Ovary (tissue), 9 donors: Measurements from ENCODE around the gene SGCA. TPM values are rescaled to one million over a fixed set of nuclear protein-coding genes. Genes with fewer than 3 reads are reported as not detected.

Source experiments
- DNase-seq, 5 donors: peaks; one replicate each; pipeline ENCODE4 v3.0.0-alpha.2; 2019 to 2020
- H3K27ac ChIP-seq, 2 donors: fragments of 200-600 bp; one replicate each; pipeline versions ENCODE4 v1.5.1 to v1.8.0; 2019 to 2022
- H3K27me3 ChIP-seq: fragments of 200-600 bp; one replicate; pipeline ENCODE4 v1.8.0; 2022
- H3K36me3 ChIP-seq: fragments of 200-600 bp; sonication (generic); one replicate; pipeline ENCODE4 v1.5.1; 2019
- H3K4me1 ChIP-seq: one replicate; pipeline ENCODE4 v1.8.1; 2013; ENCODE audit warnings: mild to moderate bottlenecking, moderate library complexity; ENCODE audit not compliant: insufficient read depth
- H3K4me3 ChIP-seq: fragments of 200-600 bp; sonication (generic); one replicate; pipeline ENCODE4 v1.5.1; 2017
- H3K9me3 ChIP-seq, 2 donors: fragments of 200-600 bp in 1 of 2; sonication (generic) in 1 of 2; one replicate each; pipeline versions ENCODE4 v1.5.1 to v1.8.1; 2013 to 2019; ENCODE audit warnings: mild to moderate bottlenecking in 1 of 2, moderate library complexity in 1 of 2
- CTCF ChIP-seq, 3 donors: fragments of 450-650 bp in 2 of 3; fragments of 200-600 bp in 1 of 3; IDR thresholded peaks; one replicate each; pipeline versions ENCODE4 v1.5.1 to v1.8.0; 2016 to 2022; ENCODE audit warnings: antibody characterized with exemption in 3 of 3, mild to moderate bottlenecking in 1 of 3
- EP300 ChIP-seq: sonication (generic); formaldehyde crosslinking; IDR thresholded peaks from one replicate; pipeline ENCODE4 v1.6.1; 2017; ENCODE audit warnings: antibody characterized with exemption
- POLR2A ChIP-seq: fragments of 450-650 bp; IDR thresholded peaks from one replicate; pipeline ENCODE4 v1.6.1; 2017; ENCODE audit warnings: antibody characterized with exemption, mild to moderate bottlenecking, moderate library complexity
- WGBS, 3 donors: extraction: QIAGEN DNeasy Blood & Tissue Kit in 1 of 3; methylation state at CpG; one replicate each; pipeline versions ENCODE4 v1.1.5 to v1.1.7; 2013 to 2017; 5-methylcytosine and 5-hydroxymethylcytosine counted together
- intact Hi-C, 4 donors: fragments of 100-400 bp; cut with DNase I; formaldehyde crosslinking; loops; one replicate each; pipeline versions ENCODE4 v1.11.0 to v1.15.1; 2022 to 2023
- polyA plus RNA-seq, 2 donors: library from polyadenylated mRNA; stranded (reverse); fragments of 200-250 nt in 1 of 2; fragments of 350-450 nt in 1 of 2; fragmentation: Illumina TruSeq in 1 of 2; extraction: RNeasy Lipid Tissue Mini Kit (QIAGEN cat#74804) in 1 of 2; gene quantifications; one replicate each; pipeline ENCODE4 v1.2.3, GENCODE V29; 2013 to 2014
- total RNA-seq, 7 donors: library from RNA; depleted of rRNA in 2 of 7; stranded (reverse); fragments of >200 nt in 2 of 7; fragmentation: NEBNext Ultra II Directional in 3 of 7; extraction: Animal tissue kit (Norgen Biotek cat#: 25700) in 3 of 7; gene quantifications; one replicate each; pipeline versions ENCODE4 v1.1.0 to v1.2.4, GENCODE V29; 2016 to 2023
- donor health status: DM: no; HTN: no; CAD: no; lungs with moderate emphysema.
- donor health status: DM: no; HTN: no; CAD: no.
- donor health status: Bipolar disorder and iron deficiency.
- donor health status: DM: yes; HTN: yes; CAD: no.
- donor health status: DM: no; HTN: no; CAD: no.
- donor health status: DM: yes; HTN: yes; CAD: no.

Gene SGCA
- total and polyA plus RNA-seq, 9 donors, result 0.48 to 3.4 (median 2.2) TPM

- Histone ChIP-seq H3K27me3 (no peaks in the 10 kb centered on the region), H3K36me3 (no peaks in the 10 kb centered on the region), H3K4me3 (no peak overlapping the region), H3K27ac (peak overlapping the region; percentile 70 to 81), H3K9me3 (no peaks in the 10 kb centered on the region), H3K4me1 (peaks cover 22% of the 10 kb centered on the region)
- WGBS, 3 donors, result 14 to 23% (median 15%) methylated on average over 16 of the region's 16 CpGs
- intact Hi-C loops, result loop anchor here in 2 of 4 donors (2.0 to 5.0 kb wide), 2 partner anchors 29 to 1607 kb away; partner anchors contain the start of gene HOXB2 (in 1 of the 2)
- DNase-seq, result peak; percentile 75 to 88 (median 84)
- TF ChIP-seq EP300 (no peak), CTCF (IDR thresholded peaks at IDR 0.05) (no peak), POLR2A (no peak)
Observed at GRCh38 chr17:50153650-50154575, 11.9 kb upstream of the SGCA start.

GRCh38 chr17:50154604-50155003 is 11.2 kb upstream of the SGCA start:
- H3K36me3 ChIP-seq, result no peaks in the 10 kb centered on the region
- TF ChIP-seq CTCF (IDR thresholded peaks at IDR 0.05), result no peak
- H3K4me3 ChIP-seq, result no peak overlapping the region
- H3K9me3 ChIP-seq, result no peaks in the 10 kb centered on the region
- H3K27ac ChIP-seq, result peak overlapping the region; percentile 22 to 81
- intact Hi-C loops, result loop anchor here in 1 of 4 donors (5.0 kb wide), 1 partner anchor 1607 kb away; the partner anchor contains the start of gene HOXB2
- peaks cover 22% of the 10 kb centered on the region for H3K4me1 ChIP-seq
- DNase-seq, result no peak
- 21 to 30% (median 26%) methylated on average over 1 of the region's 1 CpG for WGBS, 3 donors
- no peaks in the 10 kb centered on the region for H3K27me3 ChIP-seq

GRCh38 chr17:50155115-50155819 is 10.5 kb upstream of the SGCA start:
- 39 to 45% (median 40%) methylated on average over 8 of the region's 8 CpGs for WGBS, 3 donors
- Histone ChIP-seq H3K4me3 (no peak overlapping the region), H3K4me1 (peaks cover 22% of the 10 kb centered on the region), H3K27ac (peak overlapping the region; percentile 70 to 81), H3K9me3 (no peaks in the 10 kb centered on the region), H3K27me3 (no peaks in the 10 kb centered on the region), H3K36me3 (no peaks in the 10 kb centered on the region)
- TF ChIP-seq CTCF (IDR thresholded peaks at IDR 0.05), result no peak
- no peak for TF ChIP-seq POLR2A
- TF ChIP-seq EP300, result no peak
- peak in 4 of 5 donors; percentile 59 to 83 (median 66) for DNase-seq
- intact Hi-C loops, result no loop called here

- peaks cover 17% of the 10 kb centered on the region for H3K4me1 ChIP-seq
- H3K4me3 ChIP-seq, result no peak overlapping the region
- DNase-seq, result no peak
- no peak for TF ChIP-seq CTCF (IDR thresholded peaks at IDR 0.05)
- no peak for TF ChIP-seq POLR2A
- TF ChIP-seq EP300, result no peak
- H3K27me3 ChIP-seq, result no peaks in the 10 kb centered on the region
- no peaks in the 10 kb centered on the region for H3K9me3 ChIP-seq
- intact Hi-C loops, result no loop called here
- WGBS, 3 donors, result 73 to 76% (median 76%) methylated on average over 4 of the region's 4 CpGs
- no peak overlapping the region for H3K27ac ChIP-seq
- no peaks in the 10 kb centered on the region for H3K36me3 ChIP-seq
Observed at GRCh38 chr17:50157891-50158290, 7.9 kb upstream of the SGCA start.
